ENCODE measurements around the gene PRR5L.
A peak's percentile ranks its signal among the peaks of the same experiment; 100 is the strongest.
"Not testable (repeated sequence)": the region's sequence is repeated elsewhere in the genome, so short reads cannot be mapped to it uniquely, and the experiment has no call there.

PRR5L gene

DNA sequence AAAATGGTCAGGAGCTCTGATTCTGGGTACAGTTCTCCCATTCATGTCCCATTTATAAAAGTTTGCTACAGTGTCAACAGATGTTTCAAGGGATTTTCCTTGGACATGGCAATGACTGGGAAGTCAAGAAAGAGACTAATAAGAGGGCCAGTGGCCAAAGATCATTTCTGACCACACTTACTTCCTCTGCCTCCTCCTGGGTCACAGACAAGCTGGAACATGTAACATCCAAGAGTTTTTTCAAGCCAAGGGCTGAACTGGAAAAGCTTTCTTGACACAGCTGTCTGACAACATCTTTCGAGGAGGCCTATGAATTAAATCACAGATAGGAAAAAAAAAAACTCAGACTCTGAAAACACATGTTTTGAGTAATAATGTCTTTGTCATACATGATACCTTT is 15.6 kb upstream of the PRR5L start:
- no peak for DNase-seq (ENCODE audit: low spot score)

DNA sequence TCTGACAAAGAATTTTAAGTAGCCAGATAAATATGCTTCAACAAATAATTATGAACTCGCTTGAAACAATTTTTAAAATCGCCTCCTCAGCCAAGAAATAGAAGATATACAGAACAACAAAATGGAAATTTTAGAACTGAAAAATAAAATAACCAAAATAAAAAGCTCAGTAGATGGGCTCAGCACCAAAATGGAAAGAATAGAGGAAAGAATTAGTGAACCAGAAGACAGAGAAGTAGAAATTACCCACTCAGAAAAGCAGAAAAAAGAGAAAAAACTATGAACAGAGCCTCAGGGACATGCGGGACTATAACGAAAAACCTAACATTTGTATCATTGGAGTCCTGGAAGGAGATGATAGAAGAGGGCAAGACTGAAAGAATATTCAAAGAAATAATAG is 14.2 kb upstream of the PRR5L start:
- DNase-seq (ENCODE audit: low spot score): no peak

DNA sequence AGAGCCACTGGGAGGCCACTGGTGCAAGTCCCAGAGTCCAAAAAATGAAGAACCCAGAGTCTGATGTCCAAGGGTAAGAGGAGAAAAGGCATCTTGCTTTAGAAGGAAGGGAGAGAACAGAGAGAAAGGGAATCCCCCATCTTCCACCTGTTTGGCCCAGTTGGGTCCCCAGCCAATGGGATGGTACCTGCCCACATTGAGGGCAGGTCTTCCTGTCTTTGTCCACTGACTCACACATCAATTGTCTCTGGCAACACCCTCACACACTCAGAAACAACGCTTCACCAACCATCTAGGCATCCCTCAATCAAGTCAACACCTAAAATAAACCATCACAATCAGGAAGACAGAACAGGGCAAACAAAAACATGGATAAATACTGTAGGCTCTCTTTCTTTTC is 13.2 kb upstream of the PRR5L start:
- no peak for DNase-seq (ENCODE audit: low spot score)

DNA sequence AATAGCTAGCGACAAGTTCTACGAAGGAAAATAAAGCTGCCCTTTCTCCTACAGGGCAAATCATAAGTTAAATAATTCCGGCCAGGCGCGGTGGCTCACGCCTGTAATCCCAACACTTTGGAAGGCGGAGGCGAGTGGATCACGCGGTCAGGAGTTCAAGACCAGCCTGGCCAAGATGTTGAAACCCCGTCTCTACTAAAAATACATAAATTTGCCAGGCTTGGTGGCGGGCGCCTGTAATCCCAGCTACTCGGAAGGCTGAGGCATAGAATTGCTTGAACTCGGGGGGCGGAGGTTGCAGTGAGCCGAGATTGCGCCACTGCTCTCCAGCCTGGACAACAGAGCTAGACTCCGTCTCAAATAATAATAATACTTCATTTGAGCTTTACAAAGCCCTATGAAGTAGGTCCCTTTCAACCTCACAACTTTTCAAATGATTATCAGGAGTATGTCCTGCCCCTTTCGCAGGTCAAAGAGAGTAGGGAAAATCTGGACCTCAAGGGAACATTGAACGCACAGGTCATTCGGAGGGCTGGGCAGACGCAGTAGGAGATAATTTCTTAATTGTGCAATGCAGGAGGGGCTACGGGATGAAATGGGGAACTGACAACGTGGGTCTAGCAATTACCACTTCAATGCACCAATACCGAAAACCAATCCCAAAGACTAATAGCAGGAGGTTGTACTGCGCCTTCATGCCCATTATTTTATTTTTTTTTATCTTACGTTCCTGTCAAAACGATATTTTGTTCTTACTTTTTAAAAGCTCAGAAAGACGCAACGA is 7.5 kb upstream of the PRR5L start:
- DNase-seq (ENCODE audit: low spot score): no peak

DNA sequence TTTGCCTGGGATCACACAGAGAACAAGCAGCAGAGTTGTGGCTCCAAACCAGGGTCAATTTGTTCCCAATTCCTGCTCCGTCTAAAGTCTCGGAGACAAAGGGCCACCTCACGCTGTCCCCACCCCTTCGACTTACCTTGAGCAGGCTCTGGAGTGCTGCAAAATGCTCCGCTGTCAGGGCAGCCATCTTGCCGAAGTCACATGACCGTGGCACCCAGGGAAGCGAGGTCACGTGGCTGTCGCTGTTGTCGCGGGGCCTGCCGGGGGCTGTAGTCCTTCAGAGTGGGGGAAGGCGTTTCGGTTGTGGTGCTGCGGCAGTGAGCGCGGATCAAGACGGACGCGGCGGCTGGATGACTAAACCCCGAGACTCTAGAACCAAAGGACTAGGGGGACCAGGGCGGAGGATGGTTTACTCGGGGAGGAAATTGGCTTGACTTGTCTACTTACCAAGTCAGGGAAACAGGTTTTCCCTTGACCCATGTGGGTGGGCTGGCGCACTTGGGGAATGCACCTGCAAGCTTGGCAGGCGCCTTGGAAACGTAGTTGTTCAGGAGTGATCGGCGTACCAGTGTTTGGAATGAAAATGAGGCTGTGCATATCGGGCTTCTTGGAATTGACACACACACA is 6.7 kb upstream of the PRR5L start, which contains the start of gene COMMD9:
Gene COMMD9 (minus strand): TSS at position 199 of the 627 bp plus-strand sequence. CDS start 12 bp downstream, at position 187.
- peak; percentile 97 for DNase-seq (ENCODE audit: low spot score)

DNA sequence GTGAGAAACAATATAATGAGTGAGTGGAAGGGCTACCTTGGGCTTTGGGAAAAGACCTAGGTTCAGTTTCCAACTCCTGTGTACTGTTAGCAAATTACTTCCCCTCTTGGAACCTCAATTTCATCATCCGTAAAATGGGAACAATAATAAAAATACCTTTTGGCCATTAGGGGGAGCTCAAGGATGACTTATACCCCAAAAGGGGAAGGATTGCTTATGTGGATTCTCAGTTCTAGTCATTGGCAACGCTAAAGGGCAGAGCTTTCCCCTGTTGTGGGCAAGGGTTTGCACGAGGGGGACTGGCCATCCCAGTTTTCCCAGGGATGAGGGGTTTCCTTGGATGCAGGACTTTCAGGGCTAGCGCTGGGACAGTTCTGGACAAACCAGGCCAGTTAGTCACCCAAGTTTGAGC is 3.8 kb upstream of the PRR5L start:
- peak; percentile 81 for DNase-seq (ENCODE audit: low spot score)

DNA sequence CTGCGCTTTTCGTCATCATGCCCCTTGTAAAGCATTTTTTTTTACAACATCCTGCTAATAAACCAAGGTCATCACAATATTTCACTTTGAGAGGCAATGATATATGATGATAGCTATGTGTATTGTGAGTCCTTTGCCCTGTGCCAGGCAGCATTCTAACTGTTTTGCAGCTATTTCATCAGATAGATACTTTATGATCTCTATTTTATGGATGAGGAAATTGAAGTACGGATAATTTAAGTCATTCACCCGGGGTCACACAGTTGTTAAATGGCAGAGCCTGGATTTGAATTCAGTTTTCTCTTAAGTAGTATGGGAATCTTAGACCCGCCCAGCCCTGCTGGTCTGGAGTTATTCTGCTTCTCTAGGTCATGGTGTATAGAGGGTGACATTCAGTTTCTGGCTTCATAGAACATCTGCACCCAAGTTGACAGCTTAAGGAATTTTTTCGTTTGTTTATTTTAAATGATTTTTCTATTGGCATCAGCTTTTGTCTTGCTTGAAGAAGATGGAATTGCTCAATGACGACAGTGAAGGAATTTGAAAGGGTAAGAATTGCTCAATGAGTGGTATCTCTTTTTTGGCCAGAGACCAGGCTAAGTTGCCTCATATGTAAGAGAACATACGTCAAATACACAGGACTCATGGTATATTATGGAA is 926 bp downstream of the PRR5L start:
- no peak for DNase-seq (ENCODE audit: low spot score)

DNA sequence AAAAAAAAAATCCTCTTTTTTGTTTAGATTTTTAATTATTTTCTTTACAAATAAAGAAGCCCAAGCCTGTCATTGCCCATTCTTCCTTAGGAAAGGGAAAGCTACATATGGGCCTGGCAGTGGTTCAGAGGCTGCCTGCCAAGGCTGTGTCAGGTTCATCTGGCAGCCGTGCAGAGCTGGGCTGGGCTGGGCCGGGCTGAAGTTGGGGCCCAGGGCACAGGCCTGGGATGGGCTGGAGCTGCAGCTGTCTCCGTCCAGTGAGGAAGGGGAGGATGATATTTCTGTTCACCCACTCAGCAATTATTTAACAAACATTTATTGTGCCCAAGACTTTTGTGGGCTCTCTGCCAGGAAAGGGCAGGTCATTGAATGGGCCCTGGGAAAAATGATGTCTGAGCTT is 4.6 kb downstream of the PRR5L start:
- DNase-seq (ENCODE audit: low spot score): no peak

DNA sequence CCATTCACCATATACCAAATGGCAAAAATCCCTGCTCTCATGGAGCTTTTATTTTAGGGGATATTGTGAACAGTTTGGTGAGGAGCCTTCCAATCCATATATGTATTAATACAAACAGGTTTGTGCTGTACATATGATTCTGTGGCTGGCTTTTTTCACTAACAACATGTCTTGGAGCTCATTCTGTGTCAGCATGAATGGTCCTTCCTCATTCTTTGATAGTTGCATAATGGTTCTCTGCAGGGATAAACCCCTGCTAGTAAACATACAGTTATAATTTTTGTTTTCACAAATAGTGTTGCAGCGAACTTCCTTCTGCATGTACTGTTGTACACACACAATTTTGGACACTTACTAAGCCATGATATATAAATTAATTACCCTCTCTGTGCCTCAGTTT is 8.3 kb downstream of the PRR5L start:
- no peak for DNase-seq (ENCODE audit: low spot score)

DNA sequence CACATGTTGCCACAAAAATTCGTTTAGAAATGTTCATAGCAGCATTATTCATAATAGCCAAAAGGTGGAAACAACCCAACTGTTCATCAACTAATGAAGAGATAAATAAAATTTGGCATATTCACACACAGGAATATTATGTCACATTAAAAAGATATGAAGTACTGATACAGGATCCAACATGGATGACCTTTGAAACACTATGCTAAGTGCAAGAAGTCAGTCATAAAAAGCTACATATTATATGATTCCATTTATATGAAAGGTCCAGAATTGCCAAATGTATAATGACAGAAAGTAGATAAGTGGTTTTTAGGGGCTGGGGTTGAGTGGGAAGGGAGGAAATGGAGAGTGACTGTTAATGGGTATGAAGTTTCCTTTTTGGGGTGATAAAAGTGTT is 9.0 kb downstream of the PRR5L start:
- DNase-seq (ENCODE audit: low spot score): no peak

DNA sequence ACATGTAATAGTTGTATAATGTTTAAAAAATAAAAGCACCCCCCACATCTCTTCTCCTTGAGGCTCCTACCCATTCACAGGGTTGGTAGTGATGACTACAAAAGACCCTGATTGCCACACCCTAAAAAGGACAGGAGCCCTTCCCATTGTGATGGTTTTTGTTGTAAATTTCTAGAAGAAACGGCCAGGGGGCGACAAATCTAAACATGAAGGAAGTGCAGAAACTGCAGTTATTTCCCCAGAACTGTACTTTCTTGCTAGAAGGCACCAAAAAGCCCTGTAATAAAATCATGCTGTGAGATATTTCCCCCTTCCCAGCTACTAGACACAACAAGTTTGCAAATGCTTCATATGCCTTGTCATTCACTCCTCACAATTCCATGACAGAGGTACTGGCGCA is 10.8 kb downstream of the PRR5L start:
- DNase-seq (ENCODE audit: low spot score): peak; percentile 11

DNA sequence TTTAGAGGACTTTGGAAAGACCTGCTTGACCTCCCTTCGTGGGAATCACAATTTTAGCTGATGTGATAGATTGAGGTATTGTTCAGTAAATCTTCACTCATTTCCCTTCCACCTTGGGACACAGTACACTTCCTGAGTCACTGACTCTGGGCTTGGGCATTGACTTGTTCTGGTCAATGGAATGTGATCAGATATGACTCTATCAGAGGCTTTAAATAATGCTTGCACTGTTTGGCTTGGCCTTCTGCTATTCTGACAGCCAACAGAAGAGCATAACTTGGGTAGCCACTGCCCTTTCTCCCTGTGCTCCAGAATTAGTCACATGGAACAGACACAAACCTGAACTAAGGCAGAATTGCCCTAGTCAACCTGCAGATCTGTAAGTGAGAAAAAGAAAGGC is 12.5 kb downstream of the PRR5L start:
- no peak for DNase-seq (ENCODE audit: low spot score)

DNA sequence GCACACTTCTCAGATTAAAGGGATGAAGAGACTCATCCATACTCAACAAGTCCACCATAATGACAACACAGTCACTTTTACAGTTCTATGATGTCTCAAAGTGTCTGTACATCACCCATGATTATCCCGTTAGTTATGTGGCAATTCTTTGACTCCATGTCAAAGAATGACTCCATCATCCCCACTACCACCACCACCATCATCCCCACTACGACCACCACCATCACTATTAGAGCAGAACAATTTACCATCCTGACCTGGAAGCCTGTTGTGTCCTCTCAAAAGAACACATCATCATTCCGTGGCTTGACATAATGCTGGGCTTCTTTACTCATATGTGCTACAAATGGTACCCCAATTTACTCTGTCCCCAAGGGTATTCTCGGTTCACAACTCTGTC is 13.7 kb downstream of the PRR5L start:
- DNase-seq (ENCODE audit: low spot score): no peak

DNA sequence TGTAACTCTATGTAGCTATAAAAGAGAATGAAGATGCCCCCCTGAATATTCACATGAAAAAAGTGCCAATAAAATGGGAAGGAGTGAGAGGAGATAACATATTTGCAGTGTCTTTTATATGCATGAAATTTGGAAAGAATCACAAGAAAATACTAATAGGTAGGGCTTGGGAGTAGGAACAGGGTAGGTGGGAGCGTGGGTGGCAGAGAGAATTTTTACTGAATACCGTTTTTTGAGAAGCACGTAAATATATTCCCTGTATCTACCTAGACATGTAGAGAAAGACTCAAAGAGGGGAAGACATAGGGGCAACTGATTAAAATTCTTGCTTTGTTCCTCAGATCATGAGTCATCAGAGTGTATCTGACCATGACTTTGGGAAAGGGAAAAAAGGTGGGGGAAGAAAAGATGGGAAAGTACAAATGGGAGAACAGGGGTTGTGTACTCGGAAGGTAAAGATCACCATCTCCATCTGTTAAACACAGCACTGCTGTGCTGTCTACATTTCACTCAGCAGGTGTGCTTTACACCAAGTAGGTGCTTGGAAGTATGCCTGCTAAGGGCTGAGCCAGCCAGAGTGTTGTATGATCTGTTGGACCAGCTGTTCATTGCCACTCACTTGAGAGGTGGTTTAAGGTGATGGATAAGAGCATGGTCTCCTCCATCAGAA is 16.0 kb downstream of the PRR5L start:
- no peak for DNase-seq (ENCODE audit: low spot score)

DNA sequence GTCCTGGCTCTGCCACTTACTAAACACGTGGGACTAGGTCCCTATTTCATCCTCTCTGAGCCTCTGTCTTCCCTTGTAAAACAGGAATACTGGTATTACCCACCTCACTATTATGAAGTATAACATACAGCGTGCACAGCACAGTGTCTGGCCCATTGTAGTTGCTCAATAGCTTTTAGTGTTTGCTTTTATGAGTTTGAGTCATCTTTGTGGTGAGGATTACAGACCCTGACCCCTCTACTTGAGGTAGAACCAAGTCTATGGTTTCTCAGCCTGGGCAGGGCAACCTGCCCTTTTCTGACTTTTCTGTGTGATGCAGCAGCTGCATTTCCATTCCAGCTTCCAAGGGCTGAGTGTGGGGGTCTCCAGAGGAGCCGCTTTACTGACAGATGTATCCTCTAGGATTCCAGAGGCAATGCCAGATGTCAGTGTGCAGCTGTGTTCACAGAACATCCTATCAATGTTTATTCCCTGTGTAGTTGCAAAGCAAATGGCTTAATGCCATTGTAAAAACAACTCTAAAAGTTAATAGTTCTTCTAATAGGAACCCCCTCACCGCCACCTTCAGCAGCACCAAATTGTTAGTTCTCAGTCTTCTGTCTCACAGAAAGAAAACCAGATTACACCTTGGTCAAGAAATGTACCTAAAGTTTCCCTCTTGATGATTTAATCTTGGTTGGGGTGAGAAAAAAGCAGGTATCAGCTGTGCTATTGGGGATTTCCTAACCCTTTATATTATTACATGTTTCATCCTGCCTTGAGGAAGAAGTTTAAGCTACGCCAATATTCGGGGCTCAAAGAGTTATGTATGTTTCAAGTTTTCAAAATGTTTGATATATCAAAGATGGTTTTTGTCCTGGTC is 16.8 kb downstream of the PRR5L start:
- DNase-seq (ENCODE audit: low spot score): peak; percentile 4

DNA sequence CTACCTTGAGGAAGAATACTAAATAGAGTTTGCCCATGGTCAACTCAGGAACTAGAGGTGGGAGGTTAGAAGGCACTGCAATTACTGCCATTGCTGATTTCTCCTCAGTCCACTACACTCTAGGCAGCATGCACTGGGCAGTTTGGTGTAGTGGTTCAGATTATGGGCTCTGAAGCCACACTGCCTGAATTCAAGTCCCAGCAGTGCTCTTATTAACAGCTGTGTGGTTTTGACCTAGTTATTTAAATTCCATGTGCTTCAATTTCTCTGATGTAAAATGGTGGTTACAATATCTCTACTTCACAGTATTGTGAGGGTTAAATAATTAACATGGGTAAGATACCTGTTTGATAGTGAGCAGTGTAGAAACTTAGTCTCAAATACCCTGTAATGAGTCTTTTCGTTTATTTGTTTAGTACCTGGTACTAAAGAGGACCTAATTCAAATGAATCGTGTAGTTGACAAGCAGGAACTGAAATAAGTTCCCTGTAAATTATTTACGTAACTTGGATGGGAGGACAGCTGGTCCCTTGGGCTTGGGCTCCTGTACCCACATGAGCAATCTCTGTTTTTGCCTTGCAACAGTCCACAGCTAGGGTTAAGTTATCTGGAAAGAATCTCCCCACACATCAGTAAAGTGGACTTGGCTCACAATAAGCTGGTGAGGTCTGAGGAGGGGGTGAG is 17.8 kb downstream of the PRR5L start:
- DNase-seq (ENCODE audit: low spot score): no peak

DNA sequence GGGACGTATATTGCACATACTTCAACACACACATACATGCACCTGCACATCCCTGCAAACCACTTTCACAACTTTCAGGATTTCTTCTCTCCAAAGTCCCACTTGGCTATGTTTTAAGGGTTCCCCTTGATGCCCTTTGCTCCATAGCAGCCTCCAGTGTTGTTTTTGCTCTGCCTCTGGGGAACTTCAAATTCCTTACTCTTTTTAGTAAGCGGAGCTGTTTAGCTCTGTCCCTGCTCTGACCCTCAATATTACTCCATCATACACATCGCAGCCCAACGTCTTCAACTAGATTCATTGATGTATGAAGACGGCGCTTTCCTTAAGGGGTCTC is 18.3 kb downstream of the PRR5L start:
- no peak for DNase-seq (ENCODE audit: low spot score)

DNA sequence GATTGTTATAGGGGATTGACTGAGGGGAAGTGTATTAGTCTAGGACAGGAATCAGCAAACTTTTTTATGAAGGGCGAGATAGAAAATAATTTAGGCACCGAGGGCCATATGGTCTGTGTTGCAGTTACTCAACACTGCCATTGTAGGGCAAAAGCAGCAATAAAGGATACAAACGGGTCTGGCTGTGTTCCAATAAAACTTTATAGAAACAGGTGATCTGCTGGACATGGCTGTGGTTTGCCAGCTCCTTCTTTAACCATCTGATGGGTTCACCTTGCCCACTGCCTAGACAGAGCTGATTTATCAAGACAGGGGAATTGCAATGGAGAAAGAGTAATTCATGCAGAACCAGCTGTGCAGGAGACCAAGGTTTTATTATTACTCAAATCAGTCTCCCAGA is 20.0 kb downstream of the PRR5L start:
- DNase-seq (ENCODE audit: low spot score): no peak

DNA sequence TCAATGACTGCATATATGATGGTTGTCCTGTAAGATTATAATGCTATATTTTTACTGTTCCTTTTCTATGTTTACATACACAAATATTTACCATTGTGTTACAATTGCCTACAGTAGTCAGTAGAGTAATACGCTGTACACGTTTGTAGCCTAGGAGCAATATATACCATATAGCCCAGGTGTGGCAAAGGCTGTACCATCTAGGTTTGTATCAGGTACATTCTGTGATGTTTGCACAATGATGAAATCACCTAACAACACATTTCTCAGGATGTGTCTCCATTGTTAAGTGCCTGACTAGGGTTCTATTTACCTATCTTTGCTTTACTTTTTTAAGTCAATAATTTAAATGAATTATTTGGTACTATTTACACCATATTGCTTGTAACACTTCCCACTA is 21.9 kb downstream of the PRR5L start:
- DNase-seq (ENCODE audit: low spot score): no peak

DNA sequence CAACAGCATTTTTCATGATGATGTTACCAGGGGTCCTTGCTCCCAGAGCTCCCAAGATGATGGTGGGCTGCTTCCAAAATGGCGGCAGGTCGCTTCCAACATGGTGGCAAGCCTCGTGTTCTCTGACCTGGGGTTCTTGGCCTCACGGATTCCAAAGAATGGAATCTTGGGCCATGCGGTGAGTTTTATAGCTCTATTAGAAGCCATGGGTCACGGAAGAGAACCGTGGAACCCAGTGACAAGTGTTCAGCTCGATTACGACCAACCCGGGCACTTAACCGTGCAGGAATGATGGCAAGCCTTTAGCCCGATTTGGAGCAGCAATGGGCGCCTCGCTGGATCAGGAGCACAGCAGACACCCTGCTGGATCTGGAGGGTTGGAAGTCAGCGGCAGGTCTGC is 28.9 kb downstream of the PRR5L start:
- not testable (repeated sequence) for DNase-seq (ENCODE audit: low spot score)

DNA sequence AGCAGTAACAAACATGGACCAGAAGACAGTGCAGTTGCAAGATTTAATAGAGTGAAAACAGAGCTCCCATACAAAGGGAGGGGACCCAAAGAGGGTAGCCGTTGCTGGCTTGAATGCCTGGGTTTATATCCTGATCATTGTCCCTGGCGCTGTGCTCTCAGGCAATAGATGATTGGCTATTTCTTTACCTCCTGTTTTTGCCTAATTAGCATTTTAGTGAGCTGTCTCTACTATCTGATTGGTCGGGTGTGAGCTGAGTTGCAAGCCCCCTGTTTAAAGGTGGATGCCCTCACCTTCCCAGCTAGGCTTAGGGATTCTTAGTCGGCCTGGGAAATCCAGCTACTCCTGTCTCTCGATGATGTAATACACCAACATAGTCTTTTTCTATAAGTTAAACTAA is 29.3 kb downstream of the PRR5L start:
- not testable (repeated sequence) for DNase-seq (ENCODE audit: low spot score)

All from activated CD4-positive, alpha-beta T cell treated with anti-CD3 and anti-CD28 coated beads, Interleukin-2, Interleukin-4, amounts not matched to agents 100 ng/mL and 50 ng/mL, durations not matched to agents 16 hours and 8 hours (primary cell).